Body of pancreas (tissue), 4 donors: ENCODE data around the gene SIM1.

Source experiments
- POLR2A ChIP-seq, 3 donors: fragments of 450-650 bp; IDR thresholded peaks; one replicate each; pipeline ENCODE4 v1.6.1; 2016; ENCODE audit warnings: antibody characterized with exemption in 3 of 3, mild to moderate bottlenecking in 2 of 3
- TF ChIP-seq, protein P1 (sequence below), 7 experiments: fragments of 450-650 bp in 4 of 7; fragments of 200-600 bp in 3 of 7; sonication (generic) in 3 of 7; IDR thresholded peaks; one replicate each; pipeline ENCODE4 v1.5.1; 2016 to 2019; ENCODE audit warnings: antibody characterized with exemption in 7 of 7

DNA sequence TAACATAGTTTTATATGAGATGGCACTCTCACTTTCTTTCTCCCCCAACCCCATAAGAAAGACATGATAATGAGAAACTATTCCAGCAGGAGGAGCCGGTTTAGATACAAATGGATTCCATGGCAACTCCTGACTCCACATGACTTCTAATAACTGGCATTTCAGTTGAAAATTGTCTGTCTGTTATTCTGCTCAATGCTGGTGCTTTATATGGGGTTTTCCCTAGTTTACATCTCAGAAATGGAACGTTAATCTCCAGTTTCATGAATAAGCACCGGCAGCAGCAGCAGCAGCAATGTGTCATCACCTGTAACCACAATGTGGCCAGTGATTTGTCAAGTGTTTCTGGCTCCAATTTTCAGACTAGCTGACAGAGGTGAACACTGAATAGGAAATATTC, 8.0 kb upstream of the SIM1 start:
- TF ChIP-seq, protein P1, sequence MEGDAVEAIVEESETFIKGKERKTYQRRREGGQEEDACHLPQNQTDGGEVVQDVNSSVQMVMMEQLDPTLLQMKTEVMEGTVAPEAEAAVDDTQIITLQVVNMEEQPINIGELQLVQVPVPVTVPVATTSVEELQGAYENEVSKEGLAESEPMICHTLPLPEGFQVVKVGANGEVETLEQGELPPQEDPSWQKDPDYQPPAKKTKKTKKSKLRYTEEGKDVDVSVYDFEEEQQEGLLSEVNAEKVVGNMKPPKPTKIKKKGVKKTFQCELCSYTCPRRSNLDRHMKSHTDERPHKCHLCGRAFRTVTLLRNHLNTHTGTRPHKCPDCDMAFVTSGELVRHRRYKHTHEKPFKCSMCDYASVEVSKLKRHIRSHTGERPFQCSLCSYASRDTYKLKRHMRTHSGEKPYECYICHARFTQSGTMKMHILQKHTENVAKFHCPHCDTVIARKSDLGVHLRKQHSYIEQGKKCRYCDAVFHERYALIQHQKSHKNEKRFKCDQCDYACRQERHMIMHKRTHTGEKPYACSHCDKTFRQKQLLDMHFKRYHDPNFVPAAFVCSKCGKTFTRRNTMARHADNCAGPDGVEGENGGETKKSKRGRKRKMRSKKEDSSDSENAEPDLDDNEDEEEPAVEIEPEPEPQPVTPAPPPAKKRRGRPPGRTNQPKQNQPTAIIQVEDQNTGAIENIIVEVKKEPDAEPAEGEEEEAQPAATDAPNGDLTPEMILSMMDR (IDR thresholded peaks at IDR 0.05) = no peak
- no peak for TF ChIP-seq POLR2A (IDR thresholded peaks at IDR 0.05)
